ENCODE data around the gene TSPO2.

The TSPO2 gene

GRCh38 chr6:41093729-41094128 lies 51.5 kb downstream of the TSPO2 start:
- TF ChIP-seq CTCF (IDR thresholded peaks at IDR 0.05) = no peak
- Mint-ChIP-seq H3K9me3 (no peaks in the 10 kb centered on the region), H3K36me3 (ENCODE audit: low read depth) (peaks cover 86% of the 10 kb centered on the region), H3K4me1 (no peaks in the 10 kb centered on the region), H3K27ac (no peak overlapping the region), H3K27me3 (ENCODE audit: low read depth, poor library complexity) (no peaks in the 10 kb centered on the region), H3K4me3 (no peak overlapping the region)
- no peak for DNase-seq

All from nephron progenitor cell (in vitro differentiated cells).